ENCODE measurements around the gene UBE2H. TPM values are rescaled to one million over a fixed set of nuclear protein-coding genes. Genes with fewer than 3 reads are reported as not detected.
"Not testable (repeated sequence)": the region's sequence is repeated elsewhere in the genome, so short reads cannot be mapped to it uniquely, and the experiment has no call there.

Gene UBE2H
- total RNA-seq, 2 experiments from 2014 or later: 35.6 to 42.1 TPM

DNA sequence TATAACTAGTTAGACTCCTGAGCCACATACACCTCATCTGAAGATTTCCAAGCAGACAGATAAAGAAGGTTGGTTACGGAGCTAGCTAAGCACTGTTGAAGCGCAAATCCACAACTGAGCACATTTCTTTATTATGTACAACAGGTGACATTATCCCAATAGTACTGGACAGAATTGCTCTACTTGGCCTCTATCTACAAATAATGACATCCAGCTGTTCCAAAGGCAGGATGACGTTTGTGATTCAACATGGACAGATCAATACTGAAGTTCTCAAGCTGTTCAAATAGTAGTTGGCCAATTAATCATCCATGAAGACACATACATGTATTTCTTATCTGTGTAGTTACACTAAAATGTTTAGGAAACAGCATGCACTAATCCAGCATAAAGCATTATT lies 101.0 kb downstream of the UBE2H start:
- H3K27me3 Mint-ChIP-seq: no peaks in the 10 kb centered on the region
- H3K9me3 Mint-ChIP-seq: no peaks in the 10 kb centered on the region
- H3K4me1 Mint-ChIP-seq: peaks cover 31% of the 10 kb centered on the region
- POLR2A ChIA-PET: no interaction called here
- no peak for ATAC-seq (ENCODE audit: low read depth)
- peaks cover 15% of the 10 kb centered on the region for H3K36me3 Mint-ChIP-seq
- no peak overlapping the region for H3K27ac Mint-ChIP-seq
- no peak overlapping the region for H3K4me3 Mint-ChIP-seq
- DNase-seq: no peak

DNA sequence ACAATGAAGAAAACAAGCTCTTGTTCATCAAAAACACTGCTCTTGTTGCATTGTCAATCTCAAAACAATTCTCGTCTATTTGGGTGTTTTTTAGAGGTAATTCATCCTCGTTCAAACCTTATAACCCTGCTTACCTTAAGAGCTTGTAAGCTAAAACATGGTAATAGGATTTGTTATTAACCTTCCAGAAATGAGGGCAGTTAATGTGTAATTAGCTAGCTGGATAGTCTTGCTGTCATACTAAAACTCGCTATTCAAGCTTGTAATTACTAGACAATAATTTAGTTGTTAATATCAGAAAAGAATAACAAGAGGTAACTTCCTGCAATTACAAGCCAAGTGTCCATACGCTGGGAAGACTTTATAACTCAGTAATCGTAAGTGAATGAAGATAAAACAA lies 101.6 kb downstream of the UBE2H start:
- Mint-ChIP-seq H3K9me3 (no peaks in the 10 kb centered on the region), H3K27ac (no peak overlapping the region), H3K4me1 (peaks cover 28% of the 10 kb centered on the region), H3K36me3 (peaks cover 13% of the 10 kb centered on the region), H3K4me3 (no peak overlapping the region), H3K27me3 (no peaks in the 10 kb centered on the region)
- POLR2A ChIA-PET: no interaction called here
- ATAC-seq (ENCODE audit: low read depth): no peak
- no peak for DNase-seq

DNA sequence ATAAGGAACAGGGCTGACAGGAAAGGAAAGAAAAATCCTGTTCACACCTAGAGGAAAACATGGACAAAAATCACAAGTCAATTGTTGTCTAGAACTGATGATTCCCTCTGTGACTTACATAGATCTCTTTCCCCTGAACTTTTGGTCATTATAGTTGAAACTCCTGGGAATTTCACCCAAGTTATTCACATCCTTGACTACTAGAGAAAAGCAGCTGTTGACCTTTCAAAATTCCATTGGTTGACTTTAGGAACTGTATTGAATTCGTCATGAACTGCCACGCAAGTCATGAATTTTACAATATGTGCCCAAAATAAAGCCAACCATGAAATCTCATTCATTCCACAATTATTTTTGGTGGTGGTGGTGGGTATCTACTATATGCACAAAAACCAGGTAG lies 104.3 kb downstream of the UBE2H start:
- ATAC-seq (ENCODE audit: low read depth) (no peak), DNase-seq (no peak)
- H3K27me3 Mint-ChIP-seq: no peaks in the 10 kb centered on the region
- H3K27ac Mint-ChIP-seq: no peak overlapping the region
- peaks cover 14% of the 10 kb centered on the region for H3K36me3 Mint-ChIP-seq
- no peaks in the 10 kb centered on the region for H3K9me3 Mint-ChIP-seq
- peaks cover 25% of the 10 kb centered on the region for H3K4me1 Mint-ChIP-seq
- no peak overlapping the region for H3K4me3 Mint-ChIP-seq
- POLR2A ChIA-PET: interaction anchor here (0.6 kb wide), 1 partner anchor 680 kb away, joined by 3 read pairs; no protein-coding TSS in a partner anchor

DNA sequence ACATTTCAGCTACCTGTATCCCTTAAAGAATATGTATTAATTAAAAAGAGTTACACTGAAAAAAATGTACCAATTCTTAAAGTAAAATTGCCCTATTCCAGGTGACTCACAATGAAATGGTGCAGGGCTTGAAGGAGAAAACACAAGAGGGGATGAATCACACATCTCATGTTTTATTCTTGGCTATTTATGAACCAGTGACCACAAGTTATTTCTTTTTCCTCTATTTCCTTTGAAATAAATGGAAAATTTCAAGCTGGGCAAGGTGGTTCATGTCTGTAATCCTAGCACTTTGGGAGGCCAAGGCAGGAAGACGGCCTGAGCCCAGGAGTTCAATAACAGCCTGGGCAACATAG lies 106.8 kb downstream of the UBE2H start:
- no peaks in the 10 kb centered on the region for H3K9me3 Mint-ChIP-seq
- H3K27me3 Mint-ChIP-seq: no peaks in the 10 kb centered on the region
- peaks cover 34% of the 10 kb centered on the region for H3K4me1 Mint-ChIP-seq
- no peak overlapping the region for H3K27ac Mint-ChIP-seq
- H3K4me3 Mint-ChIP-seq: no peak overlapping the region
- peaks cover 9% of the 10 kb centered on the region for H3K36me3 Mint-ChIP-seq
- no peak for ATAC-seq (ENCODE audit: low read depth)
- POLR2A ChIA-PET: no interaction called here
- no peak for DNase-seq

DNA sequence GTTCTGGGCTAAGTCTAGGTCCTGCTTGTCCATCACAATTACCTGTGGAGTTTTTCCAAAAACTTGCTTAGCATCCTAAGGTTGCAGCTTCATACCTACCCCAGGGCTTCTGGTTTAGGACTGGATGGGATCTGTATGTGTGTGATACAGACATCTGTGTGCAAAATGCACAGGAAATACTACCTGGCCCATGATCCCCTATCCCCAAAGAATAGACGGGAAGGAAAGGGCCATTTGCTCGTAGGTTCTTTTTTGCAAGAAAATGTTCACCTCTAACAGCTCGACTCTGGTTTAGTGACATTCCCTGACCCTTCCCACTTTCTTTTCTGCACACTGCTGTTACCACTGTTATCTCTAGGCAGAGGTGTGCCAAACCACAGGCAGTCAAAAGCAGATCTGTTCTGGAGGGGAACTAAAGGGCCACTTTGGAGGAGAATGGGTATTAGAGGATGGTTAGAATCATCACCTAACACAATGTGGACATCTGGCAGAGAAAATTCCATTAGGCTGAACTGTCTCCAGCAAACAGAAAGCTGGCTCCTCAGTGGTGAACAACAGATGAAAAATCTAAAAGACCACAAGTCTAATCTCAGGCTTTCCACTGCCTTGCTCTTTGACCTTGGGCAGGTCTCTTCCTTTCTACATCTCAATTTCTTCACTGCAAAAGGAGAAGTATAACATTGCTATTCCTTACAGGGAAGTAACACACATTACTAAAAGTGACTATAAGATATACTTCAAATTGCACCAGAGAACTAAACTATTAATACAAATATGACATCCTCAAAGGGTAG lies 107.4 kb downstream of the UBE2H start:
- Mint-ChIP-seq H3K4me1 (peaks cover 39% of the 10 kb centered on the region), H3K36me3 (peaks cover 7% of the 10 kb centered on the region), H3K4me3 (no peak overlapping the region), H3K27me3 (no peaks in the 10 kb centered on the region), H3K27ac (no peak overlapping the region), H3K9me3 (no peaks in the 10 kb centered on the region)
- DNase-seq (no peak), ATAC-seq (ENCODE audit: low read depth) (no peak)
- POLR2A ChIA-PET: no interaction called here

DNA sequence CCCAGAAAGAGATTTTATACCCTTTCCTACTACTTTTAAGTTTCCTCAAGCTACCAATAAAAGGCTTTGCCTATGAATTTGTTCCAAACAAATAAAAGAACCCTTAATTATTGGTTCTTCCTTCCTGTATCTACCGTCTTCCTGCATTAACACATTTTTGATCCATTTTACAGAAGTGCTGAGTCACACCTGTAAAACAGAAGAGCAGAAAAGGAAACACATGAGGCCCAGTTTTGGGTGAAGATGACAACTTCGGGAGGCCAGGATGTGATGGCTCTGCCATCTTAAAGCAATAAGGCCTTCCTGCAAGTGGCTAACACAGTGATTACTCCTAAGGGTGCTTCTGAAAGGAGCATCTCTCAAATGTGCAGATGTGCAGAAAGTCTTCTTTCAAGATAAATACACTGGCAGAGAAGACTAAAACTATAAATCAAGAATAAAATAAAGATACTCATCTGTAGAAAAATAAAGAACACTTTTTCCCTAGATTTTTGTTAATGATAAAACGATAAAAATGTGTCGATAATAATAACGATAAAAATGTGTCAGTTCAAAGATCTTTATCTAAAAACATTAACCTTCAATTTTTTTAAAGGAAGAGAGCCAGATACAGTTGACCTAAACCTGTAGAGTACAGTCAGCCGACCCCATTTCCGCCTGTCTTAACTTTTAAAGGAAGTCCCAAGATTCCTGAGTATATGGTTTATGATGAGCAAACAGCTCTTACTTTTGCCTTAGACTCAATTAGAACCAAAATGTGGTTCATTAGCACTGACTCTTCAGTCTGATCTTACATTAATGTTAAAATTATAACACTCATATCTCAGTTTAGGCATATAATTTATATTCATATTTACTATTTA lies 108.6 kb downstream of the UBE2H start:
- Mint-ChIP-seq H3K27ac (peak overlapping the region; percentile 2), H3K9me3 (no peaks in the 10 kb centered on the region), H3K4me3 (peak overlapping the region; percentile 32), H3K27me3 (no peaks in the 10 kb centered on the region), H3K36me3 (peaks cover 6% of the 10 kb centered on the region), H3K4me1 (peaks cover 38% of the 10 kb centered on the region)
- DNase-seq (no peak), ATAC-seq (ENCODE audit: low read depth) (no peak)
- POLR2A ChIA-PET: no interaction called here

DNA sequence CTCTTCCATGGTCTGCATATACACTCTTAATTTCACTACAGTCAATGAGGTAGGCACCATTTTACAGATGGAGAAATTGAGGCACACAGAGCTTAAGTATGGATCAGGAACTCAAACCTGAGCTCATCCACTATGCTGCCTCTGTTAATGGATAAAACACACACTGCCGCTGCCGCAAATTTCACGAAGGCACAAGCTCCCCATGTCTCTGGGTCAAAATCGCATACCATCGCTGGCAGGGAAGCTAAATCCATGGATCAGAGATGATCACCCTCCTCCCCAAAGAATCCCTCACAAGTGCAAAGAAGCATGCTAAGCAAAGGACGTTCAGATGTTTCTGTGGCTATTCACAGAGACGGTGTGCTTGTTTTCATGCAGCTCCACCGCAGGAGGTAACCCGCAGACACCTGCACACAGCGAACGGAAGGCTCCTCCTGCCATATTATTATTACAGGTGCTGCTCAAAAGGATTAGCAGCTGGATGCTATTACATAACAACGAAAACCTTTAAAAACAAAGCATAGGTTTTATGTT lies 109.3 kb downstream of the UBE2H start:
- no peak for DNase-seq
- POLR2A ChIA-PET: no interaction called here
- no peak overlapping the region for H3K27ac Mint-ChIP-seq
- peaks cover 38% of the 10 kb centered on the region for H3K4me1 Mint-ChIP-seq
- no peaks in the 10 kb centered on the region for H3K27me3 Mint-ChIP-seq
- no peaks in the 10 kb centered on the region for H3K9me3 Mint-ChIP-seq
- H3K36me3 Mint-ChIP-seq: peaks cover 9% of the 10 kb centered on the region
- no peak for ATAC-seq (ENCODE audit: low read depth)
- no peak overlapping the region for H3K4me3 Mint-ChIP-seq

DNA sequence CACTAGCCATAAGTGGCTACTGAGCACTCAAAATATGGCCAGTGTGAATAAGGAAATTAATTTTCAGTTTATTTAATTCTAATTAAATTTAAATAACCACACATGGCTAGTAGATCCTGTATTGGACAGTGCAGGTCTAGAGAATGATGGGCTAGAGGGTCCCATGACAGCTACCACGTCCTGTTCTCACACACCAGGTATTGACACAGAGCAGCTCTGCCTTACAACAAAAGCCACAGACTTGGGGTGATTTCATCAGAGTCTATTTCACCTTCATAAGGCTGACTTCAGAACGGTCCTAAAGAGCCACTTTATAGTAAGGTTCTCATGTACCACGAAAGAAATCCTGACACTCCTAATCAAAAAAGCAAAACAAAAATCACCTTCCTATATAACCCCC lies 111.3 kb downstream of the UBE2H start:
- peaks cover 38% of the 10 kb centered on the region for H3K4me1 Mint-ChIP-seq
- no peaks in the 10 kb centered on the region for H3K9me3 Mint-ChIP-seq
- H3K4me3 Mint-ChIP-seq: peak overlapping the region; percentile 42
- ATAC-seq (ENCODE audit: low read depth): peak; percentile 85
- H3K27me3 Mint-ChIP-seq: no peaks in the 10 kb centered on the region
- POLR2A ChIA-PET: interaction anchor here (0.5 to 0.7 kb wide), 2 partner anchors 110 to 204 kb away, joined by 3 read pairs; no protein-coding TSS in a partner anchor
- no peak for DNase-seq
- H3K27ac Mint-ChIP-seq: no peak overlapping the region
- H3K36me3 Mint-ChIP-seq: peaks cover 7% of the 10 kb centered on the region

DNA sequence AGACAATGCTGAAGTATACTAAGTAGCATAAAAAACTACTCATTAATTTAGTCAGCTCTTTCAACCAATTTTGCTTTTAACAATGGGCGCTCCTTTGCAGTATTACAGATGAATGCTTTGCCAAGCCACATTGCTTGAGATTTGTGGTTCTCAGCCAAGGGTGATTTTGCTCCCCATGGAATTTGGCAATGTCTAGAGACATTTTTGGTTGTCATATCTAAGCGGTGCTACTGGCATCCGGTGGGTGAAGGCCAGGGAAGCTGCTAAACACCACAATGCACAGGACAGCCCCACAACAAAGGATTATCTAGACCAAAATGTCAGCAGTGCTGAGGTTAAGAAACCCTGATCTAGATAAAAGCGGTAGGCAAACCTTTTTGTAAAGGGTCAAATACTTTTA lies 112.0 kb downstream of the UBE2H start:
- no peak for ATAC-seq (ENCODE audit: low read depth)
- POLR2A ChIA-PET: no interaction called here
- H3K27ac Mint-ChIP-seq: no peak overlapping the region

DNA sequence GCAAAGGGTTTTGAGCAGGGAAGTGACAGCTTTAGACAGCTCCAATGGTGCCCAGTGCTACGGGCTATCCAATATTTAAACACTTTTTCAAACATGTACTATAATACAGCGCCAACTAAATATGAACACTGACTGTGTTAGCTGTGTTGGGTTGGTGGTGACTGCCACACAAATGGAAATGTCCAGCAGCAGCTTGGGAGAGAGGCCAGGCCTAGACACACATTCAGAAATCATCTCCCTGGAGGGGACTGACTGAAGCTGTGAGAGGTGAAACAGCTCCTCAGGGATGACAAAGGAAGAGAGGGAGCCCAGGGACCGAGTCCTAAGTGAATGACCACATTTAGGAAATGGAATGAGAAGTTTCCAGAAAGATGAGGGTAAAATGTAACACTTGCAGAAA lies 115.8 kb downstream of the UBE2H start:
- ATAC-seq (ENCODE audit: low read depth) (no peak), DNase-seq (no peak)
- peaks cover 5% of the 10 kb centered on the region for H3K36me3 Mint-ChIP-seq
- no peak overlapping the region for H3K4me3 Mint-ChIP-seq
- no peaks in the 10 kb centered on the region for H3K27me3 Mint-ChIP-seq
- POLR2A ChIA-PET: no interaction called here
- no peaks in the 10 kb centered on the region for H3K9me3 Mint-ChIP-seq
- no peak overlapping the region for H3K27ac Mint-ChIP-seq
- peaks cover 16% of the 10 kb centered on the region for H3K4me1 Mint-ChIP-seq

More for the DNA sequence above, 112.0 kb downstream of the UBE2H start:
- Mint-ChIP-seq H3K9me3 (no peaks in the 10 kb centered on the region), H3K4me3 (no peak overlapping the region), H3K36me3 (peaks cover 7% of the 10 kb centered on the region), H3K4me1 (peaks cover 36% of the 10 kb centered on the region), H3K27me3 (no peaks in the 10 kb centered on the region)
- DNase-seq: no peak

DNA sequence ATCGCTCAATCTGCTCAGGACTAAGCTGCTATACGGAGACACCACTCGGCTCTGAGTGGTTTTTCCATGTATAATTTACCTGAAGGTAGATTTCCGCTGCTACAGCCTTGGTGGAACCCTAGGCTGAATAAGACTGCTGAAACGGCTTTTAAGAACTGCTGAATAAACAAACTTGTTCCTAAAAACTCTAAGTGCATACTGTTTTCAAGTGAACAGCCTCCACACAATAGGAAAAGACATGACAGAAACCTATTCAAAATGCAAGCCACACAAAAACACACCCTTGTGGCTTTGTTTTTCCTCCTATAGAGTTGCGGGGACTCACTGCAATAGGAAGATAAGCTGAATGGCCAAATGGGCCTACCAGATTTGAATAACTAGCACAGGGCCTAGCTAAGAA lies 117.2 kb downstream of the UBE2H start:
- no peak overlapping the region for H3K27ac Mint-ChIP-seq
- H3K27me3 Mint-ChIP-seq: no peaks in the 10 kb centered on the region
- POLR2A ChIA-PET: no interaction called here
- no peak for DNase-seq
- no peak for ATAC-seq (ENCODE audit: low read depth)
- H3K9me3 Mint-ChIP-seq: no peaks in the 10 kb centered on the region
- peaks cover 5% of the 10 kb centered on the region for H3K36me3 Mint-ChIP-seq
- H3K4me1 Mint-ChIP-seq: peaks cover 3% of the 10 kb centered on the region
- H3K4me3 Mint-ChIP-seq: no peak overlapping the region

DNA sequence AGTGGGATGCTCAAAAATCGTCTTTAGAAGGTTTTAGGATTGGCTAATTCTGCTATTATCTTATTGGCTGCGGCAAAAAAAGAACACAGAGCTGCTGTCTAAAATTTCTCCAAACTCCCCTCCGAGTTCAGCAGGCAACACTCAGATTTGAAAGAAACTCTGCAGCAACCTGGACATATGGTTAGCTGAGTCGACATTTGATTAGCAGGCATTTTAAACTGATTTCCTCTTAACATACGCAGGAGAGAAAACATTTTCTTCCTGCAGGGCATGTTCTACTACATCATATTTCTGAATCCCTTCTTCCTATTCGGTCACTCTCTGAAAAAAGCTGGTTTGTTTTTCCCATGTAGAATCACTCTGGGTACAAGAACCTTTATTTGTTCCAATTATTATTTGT lies 119.4 kb downstream of the UBE2H start:
- H3K4me3 Mint-ChIP-seq; H3K36me3 Mint-ChIP-seq; POLR2A ChIA-PET; DNase-seq; ATAC-seq (ENCODE audit: low read depth); H3K27ac Mint-ChIP-seq; H3K9me3 Mint-ChIP-seq; H3K27me3 Mint-ChIP-seq; H3K4me1 Mint-ChIP-seq: not testable (repeated sequence)

DNA sequence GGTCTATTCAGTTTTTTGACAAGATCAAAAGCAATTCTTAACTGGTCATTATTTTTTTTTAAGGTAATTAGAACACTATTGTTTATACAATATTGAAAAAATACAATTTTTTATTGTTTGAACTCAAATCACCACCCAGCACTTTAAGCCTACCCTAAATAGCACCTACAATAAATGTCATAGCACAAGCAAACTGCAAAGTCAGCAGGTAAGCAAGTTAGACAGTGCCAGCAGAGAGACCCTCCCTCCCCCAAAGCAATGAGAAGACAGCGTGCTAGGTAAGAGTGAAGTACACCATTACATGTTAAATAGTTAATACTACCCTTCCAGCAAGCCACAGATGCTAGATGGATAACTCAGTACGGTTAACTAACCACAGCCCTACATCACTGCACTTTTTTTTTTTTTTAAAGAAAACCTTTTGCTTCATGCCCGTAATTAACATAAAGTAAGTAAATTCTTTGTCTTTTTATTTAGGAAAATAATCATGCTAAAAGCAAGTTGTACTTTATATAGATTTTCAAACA lies 120.0 kb downstream of the UBE2H start:
- peaks cover 9% of the 10 kb centered on the region for H3K4me1 Mint-ChIP-seq
- no peaks in the 10 kb centered on the region for H3K9me3 Mint-ChIP-seq
- no peak overlapping the region for H3K27ac Mint-ChIP-seq
- ATAC-seq (ENCODE audit: low read depth): no peak
- H3K36me3 Mint-ChIP-seq: peaks cover 2% of the 10 kb centered on the region
- H3K4me3 Mint-ChIP-seq: no peak overlapping the region
- POLR2A ChIA-PET: no interaction called here
- no peak for DNase-seq
- H3K27me3 Mint-ChIP-seq: no peaks in the 10 kb centered on the region
